GM12864 (cell line): Measurements from ENCODE around the gene NLE1.

Source experiments
- DNase-seq: peaks from one replicate; pipeline ENCODE4 v3.0.0-alpha.2; 2011; ENCODE audit warnings: low read depth
- H3K4me3 ChIP-seq: 2 replicates; pipeline ENCODE4 v1.5.1; 2011; ENCODE audit warnings: mild to moderate bottlenecking, low read depth, low read length, control low read depth
- CTCF ChIP-seq: IDR thresholded peaks from 2 replicates; pipeline ENCODE4 v1.5.1; 2011; ENCODE audit warnings: low read depth, mild to moderate bottlenecking, moderate library complexity, low read length, control low read depth, inconsistent platforms; ENCODE audit errors: missing control alignments

NLE1 gene

GRCh38 chr17:35142467-35142796 lies 329 bp upstream of the NLE1 start:
- TF ChIP-seq CTCF: no peak
- no peak overlapping the region; the same call in 1 of the 2 replicates for H3K4me3 ChIP-seq
- no peak for DNase-seq

- no peak for DNase-seq
- H3K4me3 ChIP-seq: no peak overlapping the region
- TF ChIP-seq CTCF: no peak
These were observed 3.9 kb downstream of the NLE1 start for GRCh38 chr17:35138218-35138617.

GRCh38 chr17:35135322-35135721 lies 6.8 kb downstream of the NLE1 start:
- TF ChIP-seq CTCF: no peak
- H3K4me3 ChIP-seq: no peak overlapping the region
- no peak for DNase-seq

GRCh38 chr17:35132816-35133550 lies 9.1 kb downstream of the NLE1 start:
- DNase-seq: no peak
- no peak overlapping the region for H3K4me3 ChIP-seq
- TF ChIP-seq CTCF: no peak

- no peak overlapping the region for H3K4me3 ChIP-seq
- TF ChIP-seq CTCF: no peak
- no peak for DNase-seq
These were observed 10.0 kb downstream of the NLE1 start for GRCh38 chr17:35132099-35132498.

- no peak for DNase-seq
- TF ChIP-seq CTCF: no peak
These were observed 11.7 kb downstream of the NLE1 start for GRCh38 chr17:35130392-35130791.

GRCh38 chr17:35129973-35130351 lies 12.1 kb downstream of the NLE1 start:
- no peak for TF ChIP-seq CTCF
- no peak for DNase-seq
- no peak overlapping the region for H3K4me3 ChIP-seq

More at GRCh38 chr17:35130392-35130791, 11.7 kb downstream of the NLE1 start:
- H3K4me3 ChIP-seq: no peak overlapping the region
